A673 (cell line): ENCODE data around the gene TSEN2. TPM values are rescaled to one million over a fixed set of nuclear protein-coding genes. Genes with fewer than 3 reads are reported as not detected.

Experiments
- BruUV-seq: library from RNA; stranded (reverse); fragments of 400-500 nt; replicated peaks from 2 replicates; lab custom pipeline; 2021; lab: Mats Ljungman, UMichigan
- CTCF ChIA-PET: fragments of 300-600 bp; sonication (Branson Sonifier 250); formaldehyde crosslinking; loops from one replicate; lab custom pipeline; 2022; ENCODE audit warnings: antibody characterized with exemption; lab: Charles Lee
- POLR2A ChIA-PET: fragments of 300-600 bp; sonication (Branson Sonifier 250); formaldehyde crosslinking; loops from one replicate; lab custom pipeline; 2022; ENCODE audit warnings: antibody characterized with exemption; ENCODE audit not compliant: low non-redundant PET; lab: Charles Lee
- DNase-seq: peaks from one replicate; pipeline ENCODE4 v3.0.0-alpha.2; 2015; ENCODE audit warnings: low spot score
- H3K27ac ChIP-seq: fragments of 200-600 bp; sonication (generic); 2 replicates; pipeline ENCODE4 v1.5.1; 2016; ENCODE audit warnings: mixed run types, low read depth, mild to moderate bottlenecking, mixed read lengths, antibody characterized with exemption, low read length; ENCODE audit not compliant: poor library complexity, severe bottlenecking
- H3K27me3 ChIP-seq: fragments of 200-600 bp; sonication (generic); replicated peaks from 2 replicates; pipeline ENCODE4 v1.6.1; 2017; ENCODE audit warnings: mixed run types, low read depth, mild to moderate bottlenecking, mixed read lengths, antibody characterized with exemption, low read length; ENCODE audit not compliant: insufficient read depth, poor library complexity
- H3K36me3 ChIP-seq: fragments of 200-600 bp; sonication (generic); 2 replicates; pipeline ENCODE4 v1.6.1; 2016; ENCODE audit warnings: mixed run types, mild to moderate bottlenecking, mixed read lengths, antibody characterized with exemption, low read length; ENCODE audit not compliant: insufficient read depth, poor library complexity, severe bottlenecking
- H3K4me1 ChIP-seq: fragments of 200-600 bp; sonication (generic); 2 replicates; pipeline ENCODE4 v1.6.1; 2017; ENCODE audit warnings: mixed run types, mild to moderate bottlenecking, mixed read lengths, antibody characterized with exemption, low read length; ENCODE audit not compliant: insufficient read depth, poor library complexity, severe bottlenecking
- H3K4me3 ChIP-seq: fragments of 200-600 bp; sonication (generic); 2 replicates; pipeline ENCODE4 v1.5.1; 2016; ENCODE audit warnings: low read depth, mixed run types, mild to moderate bottlenecking, mixed read lengths, low read length; ENCODE audit not compliant: poor library complexity, severe bottlenecking
- H3K9me3 ChIP-seq: fragments of 200-600 bp; sonication (generic); 2 replicates; pipeline ENCODE4 v1.6.1; 2016; ENCODE audit warnings: mixed run types, low read depth, mild to moderate bottlenecking, mixed read lengths, antibody characterized with exemption, low read length; ENCODE audit not compliant: poor library complexity, severe bottlenecking
- EZH2 ChIP-seq: fragments of 200-600 bp; sonication (generic); IDR thresholded peaks from 2 replicates; pipeline ENCODE4 v1.6.1; 2017; ENCODE audit warnings: borderline replicate concordance, low read depth, mild to moderate bottlenecking, mixed read lengths, antibody characterized with exemption, low read length; ENCODE audit not compliant: poor library complexity, severe bottlenecking
- intact Hi-C: fragments of 100-400 bp; cut with micrococcal nuclease; formaldehyde crosslinking; loops from one replicate; pipeline ENCODE4 v1.10.0; 2022; ENCODE audit not compliant: unreplicated experiment
- total RNA-seq: library from RNA; stranded (reverse); gene quantifications from 2 replicates; pipeline ENCODE4 v1.2.3, GENCODE V29; 2021
- TF ChIP-seq, protein P1 (sequence below): fragments of 300-800, 200-600 bp; sonication (generic); conservative IDR thresholded peaks from 2 replicates; pipeline ENCODE4 v1.5.1; 2017; ENCODE audit warnings: low read depth, mild to moderate bottlenecking, antibody characterized with exemption, low read length, moderate library complexity, mixed read lengths

Gene TSEN2
- total RNA-seq, 1 experiment from 2014 or later = 34.5 TPM

DNA sequence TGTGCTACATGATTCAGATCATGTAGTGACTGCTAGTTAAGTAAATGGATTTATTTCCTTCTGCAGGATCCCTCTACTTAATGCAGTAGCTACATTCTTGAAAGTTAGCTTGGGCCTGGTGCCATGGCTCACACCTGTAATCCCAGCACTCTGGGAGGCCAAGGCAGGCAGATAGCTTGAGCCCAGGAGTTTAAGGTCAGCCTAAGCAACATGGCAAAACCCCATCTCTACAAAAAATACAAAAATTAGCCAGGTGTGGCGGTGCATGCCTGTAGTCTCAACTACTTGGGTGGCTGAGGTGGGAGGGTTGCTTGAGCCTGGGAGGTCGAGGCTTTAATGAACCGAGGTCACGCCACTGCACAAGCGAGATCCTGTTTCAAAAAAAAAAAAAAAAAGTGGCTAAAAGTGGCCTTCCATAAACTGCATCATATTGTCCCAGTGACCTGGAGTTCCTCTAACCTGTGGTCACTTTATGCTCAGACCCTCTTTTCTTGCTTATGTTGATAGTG is 22.0 kb downstream of the TSEN2 start:
- no peaks in the 10 kb centered on the region for H3K9me3 ChIP-seq
- H3K4me3 ChIP-seq = no peak overlapping the region
- no TSS peak for BruUV-seq
- ChIA-PET POLR2A (no interaction called here), CTCF (no interaction called here)
- no peaks in the 10 kb centered on the region for H3K27me3 ChIP-seq
- intact Hi-C loops = no loop called here
- H3K4me1 ChIP-seq = no peaks in the 10 kb centered on the region
- TF ChIP-seq, protein P1, sequence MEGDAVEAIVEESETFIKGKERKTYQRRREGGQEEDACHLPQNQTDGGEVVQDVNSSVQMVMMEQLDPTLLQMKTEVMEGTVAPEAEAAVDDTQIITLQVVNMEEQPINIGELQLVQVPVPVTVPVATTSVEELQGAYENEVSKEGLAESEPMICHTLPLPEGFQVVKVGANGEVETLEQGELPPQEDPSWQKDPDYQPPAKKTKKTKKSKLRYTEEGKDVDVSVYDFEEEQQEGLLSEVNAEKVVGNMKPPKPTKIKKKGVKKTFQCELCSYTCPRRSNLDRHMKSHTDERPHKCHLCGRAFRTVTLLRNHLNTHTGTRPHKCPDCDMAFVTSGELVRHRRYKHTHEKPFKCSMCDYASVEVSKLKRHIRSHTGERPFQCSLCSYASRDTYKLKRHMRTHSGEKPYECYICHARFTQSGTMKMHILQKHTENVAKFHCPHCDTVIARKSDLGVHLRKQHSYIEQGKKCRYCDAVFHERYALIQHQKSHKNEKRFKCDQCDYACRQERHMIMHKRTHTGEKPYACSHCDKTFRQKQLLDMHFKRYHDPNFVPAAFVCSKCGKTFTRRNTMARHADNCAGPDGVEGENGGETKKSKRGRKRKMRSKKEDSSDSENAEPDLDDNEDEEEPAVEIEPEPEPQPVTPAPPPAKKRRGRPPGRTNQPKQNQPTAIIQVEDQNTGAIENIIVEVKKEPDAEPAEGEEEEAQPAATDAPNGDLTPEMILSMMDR = no peak
- TF ChIP-seq EZH2 = no peak
- H3K36me3 ChIP-seq = peaks cover 43% of the 10 kb centered on the region
- DNase-seq = no peak
- H3K27ac ChIP-seq = no peak overlapping the region

DNA sequence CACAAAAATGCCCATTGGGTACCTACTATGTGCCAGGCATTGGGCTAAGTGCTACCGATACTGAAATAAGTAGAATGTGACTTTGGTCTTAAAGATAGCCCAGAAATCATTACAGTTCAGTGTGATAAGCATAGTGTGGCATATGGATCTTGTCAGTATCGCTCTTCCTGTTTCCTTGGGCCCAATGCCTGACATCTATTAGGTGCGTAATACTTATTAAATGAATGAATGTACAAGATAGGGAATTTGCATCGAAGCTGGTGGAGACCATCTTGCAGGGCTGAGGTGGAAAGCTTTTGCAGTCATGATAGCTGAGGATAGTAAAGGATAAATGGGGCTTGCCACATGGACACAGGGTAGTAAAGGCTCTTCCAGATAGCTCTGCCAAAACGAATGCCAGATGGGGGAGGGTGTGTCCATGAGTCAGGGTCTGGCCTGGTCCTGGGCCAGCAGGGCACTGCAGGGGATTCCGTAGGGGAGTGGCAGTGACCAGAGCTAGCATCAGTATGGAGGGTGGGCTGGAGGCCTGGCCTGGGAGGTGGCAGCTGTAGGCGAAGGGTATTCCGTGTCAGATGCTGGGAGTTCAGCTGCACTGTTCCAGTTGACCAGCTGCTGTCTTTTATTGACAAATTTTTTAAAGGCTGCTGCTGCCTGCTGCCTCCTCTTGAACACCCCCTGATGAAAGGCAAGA is 23.5 kb downstream of the TSEN2 start:
- Histone ChIP-seq H3K4me1 (no peaks in the 10 kb centered on the region), H3K27me3 (no peaks in the 10 kb centered on the region), H3K4me3 (no peak overlapping the region), H3K27ac (no peak overlapping the region), H3K9me3 (no peaks in the 10 kb centered on the region), H3K36me3 (peaks cover 34% of the 10 kb centered on the region)
- no peak for DNase-seq
- TF ChIP-seq, protein P1 = no peak
- no peak for TF ChIP-seq EZH2
- intact Hi-C loops = no loop called here
- BruUV-seq = no TSS peak
- ChIA-PET POLR2A (no interaction called here), CTCF (no interaction called here)

DNA sequence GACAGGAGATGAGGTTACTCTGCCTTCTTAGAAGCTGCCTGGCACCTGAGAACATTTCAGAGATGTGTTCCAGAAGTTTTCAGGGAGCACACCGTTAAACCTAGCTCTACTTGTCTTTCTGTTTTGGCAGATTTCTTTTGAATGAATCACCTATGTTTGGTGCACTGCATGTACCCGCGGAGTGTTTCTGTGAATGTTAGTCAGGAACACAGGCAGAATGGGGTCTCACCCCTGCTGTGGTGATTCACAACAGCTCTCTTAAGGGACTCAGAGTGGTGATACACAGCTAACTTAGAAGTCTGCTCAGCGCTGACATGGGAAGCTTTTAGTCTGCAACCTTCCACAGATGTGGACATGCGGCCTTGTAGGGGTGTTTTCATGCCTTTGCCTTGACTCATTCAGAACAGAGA is 24.0 kb downstream of the TSEN2 start:
- BruUV-seq = no TSS peak
- no peak for TF ChIP-seq EZH2
- TF ChIP-seq, protein P1 = no peak
- H3K4me3 ChIP-seq = no peak overlapping the region
- H3K9me3 ChIP-seq = no peaks in the 10 kb centered on the region
- H3K4me1 ChIP-seq = no peaks in the 10 kb centered on the region
- H3K27me3 ChIP-seq = no peaks in the 10 kb centered on the region
- ChIA-PET CTCF (no interaction called here), POLR2A (no interaction called here)
- no peak overlapping the region for H3K27ac ChIP-seq
- DNase-seq = peak; percentile 49
- intact Hi-C loops = no loop called here
- H3K36me3 ChIP-seq = peaks cover 30% of the 10 kb centered on the region
